GM10248 (cell line): Measurements from ENCODE around the gene RHBDF2.
A peak's percentile ranks its signal among the peaks of the same experiment; 100 is the strongest.

Experiments used
- CTCF ChIA-PET: fragments of 300-600 bp; sonication (Branson Sonifier 250); formaldehyde crosslinking; extraction: SDS; loops from one replicate; lab custom pipeline; 2021; ENCODE audit warnings: antibody characterized with exemption; lab: Yijun Ruan, JAX
- POLR2A ChIA-PET: fragments of 350-650 bp; sonication (Branson Sonifier 250); formaldehyde crosslinking; extraction: SDS; loops from one replicate; lab custom pipeline; 2020; ENCODE audit warnings: antibody characterized with exemption; lab: Yijun Ruan, JAX
- DNase-seq: peaks from one replicate; pipeline ENCODE4 v3.0.0; 2012; ENCODE audit errors: extremely low spot score
- CTCF ChIP-seq: IDR thresholded peaks from 2 replicates; pipeline ENCODE4 v1.5.1; 2012; ENCODE audit warnings: mild to moderate bottlenecking, low read depth; ENCODE audit errors: extremely low read depth, missing control alignments, control extremely low read depth

Gene RHBDF2

GRCh38 chr17:76495663-76496400 is 5.4 kb downstream of the RHBDF2 start:
- POLR2A ChIA-PET: no interaction called here
- CTCF ChIA-PET: interaction anchor here (1.5 to 22.6 kb wide), 2 partner anchors 11 to 37 kb away, joined by 7 to 496 read pairs; partner anchors contain the start of genes AANAT and UBE2O
- no peak for TF ChIP-seq CTCF
- DNase-seq: no peak

- DNase-seq: no peak
- no peak for TF ChIP-seq CTCF
- ChIA-PET CTCF (interaction anchor here (0.8 to 22.6 kb wide), 13 partner anchors 9 to 372 kb away, joined by 3 to 496 read pairs (median 5); partner anchors contain the start of genes AANAT and UBE2O), POLR2A (interaction anchor here (1.1 to 1.6 kb wide), 2 partner anchors 10 to 12 kb away, joined by 4 to 7 read pairs; no protein-coding TSS in a partner anchor)
Observed at GRCh38 chr17:76493505-76494167, 7.6 kb downstream of the RHBDF2 start.

GRCh38 chr17:76492989-76493501 is 8.2 kb downstream of the RHBDF2 start:
- POLR2A ChIA-PET: interaction anchor here (0.6 to 1.6 kb wide), 3 partner anchors 10 to 21 kb away, joined by 4 to 7 read pairs (median 6); no protein-coding TSS in a partner anchor
- no peak for TF ChIP-seq CTCF
- DNase-seq: peak; percentile 69
- CTCF ChIA-PET: interaction anchor here (1.0 to 22.6 kb wide), 12 partner anchors 9 to 372 kb away, joined by 3 to 496 read pairs (median 5); partner anchors contain the start of genes AANAT and UBE2O

GRCh38 chr17:76492123-76492988 is 8.9 kb downstream of the RHBDF2 start:
- DNase-seq: peak; percentile 65

More at GRCh38 chr17:76492123-76492988, 8.9 kb downstream of the RHBDF2 start:
- no peak for TF ChIP-seq CTCF
- ChIA-PET CTCF (interaction anchor here (1.1 to 22.6 kb wide), 10 partner anchors 8 to 84 kb away, joined by 3 to 496 read pairs (median 6); partner anchors contain the start of genes AANAT and UBE2O), POLR2A (interaction anchor here (0.6 to 1.6 kb wide), 3 partner anchors 9 to 540 kb away, joined by 4 to 6 read pairs (median 4); no protein-coding TSS in a partner anchor)
